Panc1 (cell line): ENCODE measurements around the gene GGA2. TPM values are rescaled to one million over a fixed set of nuclear protein-coding genes. Genes with fewer than 3 reads are reported as not detected.

ENCODE experiments used
- ATAC-seq: fragments of 200-7000 bp; cut with Tn5 transposase; 2 replicates; pipeline ENCODE4 v1.9.1; 2020; ENCODE audit warnings: mild to moderate bottlenecking, moderate library complexity
- Bru-seq: library from RNA; stranded (reverse); fragments of 400-500 nt; gene quantifications from one replicate; lab custom pipeline; 2021; lab: Mats Ljungman, UMichigan
- BruChase-seq, 2 experiments: library from RNA; stranded (reverse); fragments of 400-500 nt; gene quantifications; one replicate each; lab custom pipeline; 2021; lab: Mats Ljungman, UMichigan
- BruUV-seq: library from RNA; stranded (reverse); fragments of 400-500 nt; replicated peaks from 2 replicates; lab custom pipeline; 2021; lab: Mats Ljungman, UMichigan
- CTCF ChIA-PET: fragments of 300-600 bp; sonication (Branson Sonifier 250); formaldehyde crosslinking; loops from one replicate; lab custom pipeline; 2022; ENCODE audit warnings: antibody characterized with exemption; lab: Charles Lee
- POLR2A ChIA-PET: fragments of 300-600 bp; sonication (Branson Sonifier 250); formaldehyde crosslinking; loops from one replicate; lab custom pipeline; 2022; ENCODE audit warnings: antibody characterized with exemption; lab: Charles Lee
- DNase-seq: peaks from one replicate; pipeline ENCODE4 v3.0.0-alpha.2; 2010; ENCODE audit warnings: low read depth, low spot score
- H3K27ac ChIP-seq: 2 replicates; pipeline ENCODE4 v1.5.1; 2011; ENCODE audit warnings: mild to moderate bottlenecking, low read length, inconsistent platforms
- H3K27me3 ChIP-seq: fragments of 200-500 bp; sonication (Bioruptor generic); 2 replicates; pipeline ENCODE4 v1.6.0; 2014; ENCODE audit warnings: low read length, inconsistent platforms; ENCODE audit not compliant: control insufficient read depth, insufficient read depth
- H3K36me3 ChIP-seq: fragments of 200-500 bp; sonication (Bioruptor generic); 2 replicates; pipeline ENCODE4 v1.5.1; 2014; ENCODE audit warnings: inconsistent platforms, mild to moderate bottlenecking, low read length, moderate library complexity; ENCODE audit not compliant: control insufficient read depth, insufficient read depth
- H3K4me1 ChIP-seq: 2 replicates; pipeline ENCODE4 v1.5.1; 2011; ENCODE audit warnings: inconsistent platforms, mild to moderate bottlenecking, low read length, moderate library complexity; ENCODE audit not compliant: control insufficient read depth, insufficient read depth
- H3K4me3 ChIP-seq, 2 experiments: 2 replicates each; pipeline ENCODE4 v1.5.1; 2011 to 2012; ENCODE audit warnings: low read depth in 2 of 2, low read length in 2 of 2, mild to moderate bottlenecking in 2 of 2, inconsistent platforms in 1 of 2, moderate library complexity in 1 of 2
- H3K9me3 ChIP-seq: fragments of 200-500 bp; sonication (Bioruptor generic); 2 replicates; pipeline ENCODE4 v1.5.1; 2014; ENCODE audit warnings: low read depth, mild to moderate bottlenecking, inconsistent platforms, low read length, moderate library complexity; ENCODE audit not compliant: control insufficient read depth, insufficient read depth
- POLR2AphosphoS5 ChIP-seq: IDR thresholded peaks from 2 replicates; pipeline ENCODE4 v1.6.1; 2012; ENCODE audit warnings: mild to moderate bottlenecking, low read depth, low read length, moderate library complexity
- SIN3A ChIP-seq: IDR thresholded peaks from 2 replicates; pipeline ENCODE4 v1.6.1; 2012; ENCODE audit warnings: low read depth, mild to moderate bottlenecking, low read length, moderate library complexity, borderline replicate concordance; ENCODE audit not compliant: insufficient read depth
- TCF7L2 ChIP-seq: IDR thresholded peaks from 2 replicates; pipeline ENCODE4 v1.6.1; 2011; ENCODE audit warnings: mild to moderate bottlenecking, low read depth, low read length, inconsistent platforms
- in situ Hi-C: cut with HindIII; loops from 2 replicates; pipeline ENCODE4 v1.10.0; 2016; ENCODE audit warnings: low sequenced_read_pairs, low pct_unique_long_range_greater_than_20kb
- intact Hi-C: fragments of 100-400 bp; cut with micrococcal nuclease; formaldehyde crosslinking; loops from one replicate; pipeline ENCODE4 v1.10.0; 2022; ENCODE audit not compliant: unreplicated experiment
- long read RNA-seq: library from polyadenylated mRNA; unstranded; transcript quantifications from one replicate; pipeline ENCODE4 v2.0.0, GENCODE V29; 2021; ENCODE audit not compliant: unreplicated experiment
- polyA plus RNA-seq: library from polyadenylated mRNA; unstranded; fragments of >200 nt; gene quantifications from one replicate; pipeline ENCODE4 v1.2.1, GENCODE V29; 2012; ENCODE audit warnings: missing spikeins; ENCODE audit not compliant: insufficient read length
- total RNA-seq: library from RNA; stranded (reverse); gene quantifications from one replicate; pipeline ENCODE4 v1.2.1, GENCODE V29; 2021; ENCODE audit not compliant: unreplicated experiment
- TF ChIP-seq, protein P1 (sequence below): fragments of 450-650 bp; IDR thresholded peaks from 2 replicates; pipeline ENCODE4 v1.5.1; 2017; ENCODE audit warnings: mild to moderate bottlenecking
- TF ChIP-seq, protein P2 (sequence below), 2 experiments: IDR thresholded peaks; 2 replicates each; pipeline ENCODE4 v1.6.1; 2011 to 2012; ENCODE audit warnings: low read depth in 2 of 2, control low read depth in 1 of 2, low read length in 1 of 2, mild to moderate bottlenecking in 1 of 2, moderate library complexity in 1 of 2; ENCODE audit not compliant: insufficient read depth in 1 of 2

The GGA2 gene, protein sequence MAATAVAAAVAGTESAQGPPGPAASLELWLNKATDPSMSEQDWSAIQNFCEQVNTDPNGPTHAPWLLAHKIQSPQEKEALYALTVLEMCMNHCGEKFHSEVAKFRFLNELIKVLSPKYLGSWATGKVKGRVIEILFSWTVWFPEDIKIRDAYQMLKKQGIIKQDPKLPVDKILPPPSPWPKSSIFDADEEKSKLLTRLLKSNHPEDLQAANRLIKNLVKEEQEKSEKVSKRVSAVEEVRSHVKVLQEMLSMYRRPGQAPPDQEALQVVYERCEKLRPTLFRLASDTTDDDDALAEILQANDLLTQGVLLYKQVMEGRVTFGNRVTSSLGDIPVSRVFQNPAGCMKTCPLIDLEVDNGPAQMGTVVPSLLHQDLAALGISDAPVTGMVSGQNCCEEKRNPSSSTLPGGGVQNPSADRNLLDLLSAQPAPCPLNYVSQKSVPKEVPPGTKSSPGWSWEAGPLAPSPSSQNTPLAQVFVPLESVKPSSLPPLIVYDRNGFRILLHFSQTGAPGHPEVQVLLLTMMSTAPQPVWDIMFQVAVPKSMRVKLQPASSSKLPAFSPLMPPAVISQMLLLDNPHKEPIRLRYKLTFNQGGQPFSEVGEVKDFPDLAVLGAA
- total RNA-seq (100 TPM), Bru-seq, nascent RNA (percentile 86 among the genes with signal in this experiment), BruChase-seq, experiment 1, labeled RNA remaining after a 2-hour chase (percentile 90 among the genes with signal in this experiment), BruChase-seq, experiment 2, labeled RNA remaining after a 6-hour chase (percentile 93 among the genes with signal in this experiment)
- polyA plus RNA-seq: 59.4 TPM
- long read RNA-seq, full-length matches to known transcripts: 151 of 214 reads
- long read RNA-seq, partial matches to known transcripts: 26 of 214 reads
- long read RNA-seq, other reads (novel, unspliced or antisense): 37 of 214 reads

DNA sequence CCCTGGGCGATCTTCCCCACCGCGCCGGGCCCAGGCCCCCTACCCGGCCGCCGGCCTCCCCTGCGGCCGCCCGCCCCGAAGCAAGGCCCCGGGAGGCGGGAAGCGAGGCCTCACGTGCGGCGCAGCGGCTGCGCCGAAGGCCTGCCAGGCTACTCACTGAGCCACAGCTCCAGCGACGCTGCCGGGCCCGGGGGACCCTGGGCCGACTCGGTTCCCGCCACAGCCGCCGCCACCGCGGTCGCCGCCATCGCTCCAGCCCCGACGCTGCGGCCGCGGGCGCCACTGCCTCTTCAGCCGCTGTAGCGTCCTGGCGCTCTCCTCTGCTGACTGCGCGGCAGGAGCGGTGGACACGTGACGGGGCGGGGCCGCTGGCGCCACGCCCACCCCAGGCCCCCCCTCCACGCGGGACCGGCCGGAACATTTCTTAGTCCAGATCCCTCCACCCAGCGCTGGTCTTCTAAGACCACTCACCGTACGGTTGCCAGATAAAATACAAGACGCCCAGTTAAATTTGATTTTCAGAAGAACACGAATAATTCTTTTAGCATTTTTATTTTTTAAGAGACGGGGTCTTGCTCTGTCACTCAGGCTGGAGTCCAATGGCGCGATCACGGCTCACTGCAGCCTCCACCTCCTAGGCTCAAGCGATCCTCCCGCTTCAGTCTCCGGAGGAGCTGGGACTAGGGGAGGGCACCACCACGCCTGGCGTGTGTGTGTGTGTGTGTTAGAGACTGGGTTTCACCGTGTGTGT lies at the start of gene GGA2:
GGA2 (minus strand) TSS at position 331 of the 751 bp plus-strand sequence; CDS start at position 248, 83 bp downstream.
- intact Hi-C loops: no loop called here
- CTCF ChIA-PET: no interaction called here
- ATAC-seq (peak; percentile 94), DNase-seq (peak; percentile 45)
- in situ Hi-C loops: no loop called here
- Histone ChIP-seq H3K27ac (peak within 1 kb of the TSS; percentile 83), H3K27me3 (no peaks in the 10 kb centered on the region), H3K9me3 (no peaks in the 10 kb centered on the region), H3K4me1 (peaks cover 20% of the 10 kb centered on the region), H3K36me3 (no peaks in the 10 kb centered on the region), H3K4me3 (peak within 1 kb of the TSS; percentile 59 to 91)
- POLR2A ChIA-PET: no interaction called here
- TF ChIP-seq, protein P1, sequence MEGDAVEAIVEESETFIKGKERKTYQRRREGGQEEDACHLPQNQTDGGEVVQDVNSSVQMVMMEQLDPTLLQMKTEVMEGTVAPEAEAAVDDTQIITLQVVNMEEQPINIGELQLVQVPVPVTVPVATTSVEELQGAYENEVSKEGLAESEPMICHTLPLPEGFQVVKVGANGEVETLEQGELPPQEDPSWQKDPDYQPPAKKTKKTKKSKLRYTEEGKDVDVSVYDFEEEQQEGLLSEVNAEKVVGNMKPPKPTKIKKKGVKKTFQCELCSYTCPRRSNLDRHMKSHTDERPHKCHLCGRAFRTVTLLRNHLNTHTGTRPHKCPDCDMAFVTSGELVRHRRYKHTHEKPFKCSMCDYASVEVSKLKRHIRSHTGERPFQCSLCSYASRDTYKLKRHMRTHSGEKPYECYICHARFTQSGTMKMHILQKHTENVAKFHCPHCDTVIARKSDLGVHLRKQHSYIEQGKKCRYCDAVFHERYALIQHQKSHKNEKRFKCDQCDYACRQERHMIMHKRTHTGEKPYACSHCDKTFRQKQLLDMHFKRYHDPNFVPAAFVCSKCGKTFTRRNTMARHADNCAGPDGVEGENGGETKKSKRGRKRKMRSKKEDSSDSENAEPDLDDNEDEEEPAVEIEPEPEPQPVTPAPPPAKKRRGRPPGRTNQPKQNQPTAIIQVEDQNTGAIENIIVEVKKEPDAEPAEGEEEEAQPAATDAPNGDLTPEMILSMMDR: no peak
- TF ChIP-seq SIN3A (peak; percentile 92; the same call in 1 of the 2 replicates), TCF7L2 (no peak), POLR2AphosphoS5 (peak; percentile 86)
- TF ChIP-seq, protein P2, sequence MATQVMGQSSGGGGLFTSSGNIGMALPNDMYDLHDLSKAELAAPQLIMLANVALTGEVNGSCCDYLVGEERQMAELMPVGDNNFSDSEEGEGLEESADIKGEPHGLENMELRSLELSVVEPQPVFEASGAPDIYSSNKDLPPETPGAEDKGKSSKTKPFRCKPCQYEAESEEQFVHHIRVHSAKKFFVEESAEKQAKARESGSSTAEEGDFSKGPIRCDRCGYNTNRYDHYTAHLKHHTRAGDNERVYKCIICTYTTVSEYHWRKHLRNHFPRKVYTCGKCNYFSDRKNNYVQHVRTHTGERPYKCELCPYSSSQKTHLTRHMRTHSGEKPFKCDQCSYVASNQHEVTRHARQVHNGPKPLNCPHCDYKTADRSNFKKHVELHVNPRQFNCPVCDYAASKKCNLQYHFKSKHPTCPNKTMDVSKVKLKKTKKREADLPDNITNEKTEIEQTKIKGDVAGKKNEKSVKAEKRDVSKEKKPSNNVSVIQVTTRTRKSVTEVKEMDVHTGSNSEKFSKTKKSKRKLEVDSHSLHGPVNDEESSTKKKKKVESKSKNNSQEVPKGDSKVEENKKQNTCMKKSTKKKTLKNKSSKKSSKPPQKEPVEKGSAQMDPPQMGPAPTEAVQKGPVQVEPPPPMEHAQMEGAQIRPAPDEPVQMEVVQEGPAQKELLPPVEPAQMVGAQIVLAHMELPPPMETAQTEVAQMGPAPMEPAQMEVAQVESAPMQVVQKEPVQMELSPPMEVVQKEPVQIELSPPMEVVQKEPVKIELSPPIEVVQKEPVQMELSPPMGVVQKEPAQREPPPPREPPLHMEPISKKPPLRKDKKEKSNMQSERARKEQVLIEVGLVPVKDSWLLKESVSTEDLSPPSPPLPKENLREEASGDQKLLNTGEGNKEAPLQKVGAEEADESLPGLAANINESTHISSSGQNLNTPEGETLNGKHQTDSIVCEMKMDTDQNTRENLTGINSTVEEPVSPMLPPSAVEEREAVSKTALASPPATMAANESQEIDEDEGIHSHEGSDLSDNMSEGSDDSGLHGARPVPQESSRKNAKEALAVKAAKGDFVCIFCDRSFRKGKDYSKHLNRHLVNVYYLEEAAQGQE (IDR thresholded peaks at IDR 0.05; ENCODE audit: insufficient read depth in 1 of 2, low read depth in 2 of 2, low read length in 1 of 2): no peak
- BruUV-seq: no TSS peak
